T1000 (cell line): ENCODE data around the gene MCL1.
"Not testable (repeated sequence)": the region's sequence is repeated elsewhere in the genome, so short reads cannot be mapped to it uniquely, and the experiment has no call there.

Experiments
- DNase-seq: peaks from one replicate; lab custom pipeline; 2025; ENCODE audit warnings: mixed read lengths; lab: John Stamatoyannopoulos, UW

Gene MCL1

DNA sequence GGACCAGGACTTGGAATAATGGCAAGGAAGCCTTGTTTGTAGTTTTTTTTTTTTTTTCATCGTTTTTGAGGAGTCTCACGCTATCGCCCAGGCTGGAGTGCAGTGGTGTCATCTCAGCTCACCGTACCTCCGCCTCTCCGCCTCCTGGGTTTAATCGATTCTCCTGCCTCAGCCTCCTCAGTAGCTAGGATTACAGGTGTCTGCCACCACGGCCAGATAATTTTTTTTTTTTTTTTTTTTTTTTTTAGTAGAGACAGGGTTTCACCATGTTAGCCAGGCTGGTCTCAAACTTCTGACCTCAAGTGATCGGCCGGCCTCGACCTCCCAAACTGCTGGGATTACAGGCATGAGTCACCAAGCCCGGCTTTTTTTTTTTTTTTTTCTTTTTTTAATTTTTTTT, 23.0 kb upstream of the MCL1 start:
- DNase-seq = not testable (repeated sequence)

DNA sequence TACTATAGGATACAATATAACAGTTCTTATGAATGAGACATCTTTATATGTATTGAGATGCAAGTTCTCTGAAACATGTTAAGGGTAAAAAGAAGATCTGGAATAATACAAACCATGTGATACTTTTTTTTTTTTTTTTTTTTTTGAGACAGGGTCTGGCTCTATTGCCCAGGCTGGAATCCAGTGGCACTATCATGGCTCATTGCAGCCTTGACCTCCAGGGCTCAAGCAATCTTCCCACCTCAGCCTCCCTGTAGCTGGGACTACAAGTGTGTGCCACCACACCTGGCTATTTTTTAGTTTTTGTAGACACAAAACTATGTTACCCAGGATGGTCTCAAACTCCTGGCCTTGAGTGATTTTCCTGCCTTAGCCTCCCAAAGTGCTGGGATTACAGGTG, 22.1 kb upstream of the MCL1 start:
- no peak for DNase-seq

DNA sequence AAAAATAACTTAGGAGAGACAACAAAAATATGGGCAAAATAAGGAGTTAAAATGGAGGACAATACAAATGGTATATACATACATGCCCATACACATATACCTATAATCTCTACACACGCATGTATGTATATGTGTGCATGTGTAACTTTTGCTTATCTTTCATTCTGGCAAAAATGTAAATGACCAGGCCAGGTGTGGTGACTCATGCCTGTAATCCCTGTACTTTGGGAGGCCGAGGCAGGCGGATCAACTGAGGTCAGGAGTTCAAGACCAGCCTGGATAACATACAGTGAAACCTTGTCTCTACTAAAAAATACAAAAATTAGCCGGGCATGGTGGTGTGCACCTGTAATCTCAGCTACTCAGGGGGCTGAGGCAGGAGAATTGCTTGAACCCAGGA, 18.9 kb upstream of the MCL1 start:
- DNase-seq = not testable (repeated sequence)

DNA sequence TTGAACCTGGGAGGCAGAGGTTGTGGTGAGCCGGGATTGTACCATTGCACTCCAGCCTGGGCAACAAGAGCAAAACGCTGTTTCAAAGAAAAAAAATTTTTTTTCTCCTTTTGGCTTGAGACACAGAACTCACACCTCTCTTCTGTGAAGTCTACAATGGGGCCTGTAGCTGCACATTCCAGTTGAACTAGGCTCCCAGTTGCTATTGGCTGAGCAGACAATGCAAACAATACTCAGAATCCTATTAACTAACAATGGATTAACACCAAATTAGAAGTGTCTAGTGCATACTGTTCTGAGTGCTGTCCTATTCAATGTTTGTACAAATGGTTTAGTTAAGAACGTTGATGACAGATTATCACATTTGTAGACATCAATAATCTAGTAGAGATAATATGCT, 17.6 kb upstream of the MCL1 start:
- DNase-seq = no peak

DNA sequence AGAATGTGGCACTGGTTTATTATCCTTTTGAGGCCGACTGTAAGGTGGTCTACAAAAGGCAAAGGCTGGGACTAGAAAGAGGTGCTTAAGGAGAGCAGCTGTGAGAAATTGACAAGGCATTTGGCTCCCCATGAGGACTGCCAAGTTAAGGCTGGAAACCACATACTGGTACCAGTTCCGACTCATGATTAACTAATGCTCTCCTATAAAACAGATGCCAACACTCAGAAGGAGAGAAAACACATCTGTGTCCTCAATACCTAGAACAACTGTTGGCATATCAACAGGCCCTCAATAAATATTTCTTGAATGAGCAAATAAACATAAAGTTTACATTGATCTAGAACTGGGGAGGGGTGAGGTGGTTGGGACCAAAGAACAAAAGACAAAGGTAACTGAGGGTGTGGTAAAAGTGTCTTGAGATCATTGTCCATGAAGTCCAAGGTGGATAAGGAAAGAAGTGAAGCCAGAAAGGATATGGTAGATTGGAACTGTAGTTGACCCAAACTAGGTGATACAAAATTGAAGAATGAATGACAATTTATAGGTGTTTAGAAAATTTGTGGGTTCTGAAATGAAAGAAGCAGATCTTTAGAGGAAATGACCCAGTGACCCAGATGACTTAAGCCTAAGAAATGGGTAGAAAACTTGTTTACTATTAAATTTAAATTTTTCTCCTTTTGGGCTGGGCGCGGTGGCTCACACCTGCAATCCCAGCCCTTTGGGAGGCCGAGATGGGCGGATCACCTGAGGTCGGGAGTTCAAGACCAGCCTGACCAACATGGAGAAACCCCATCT, 16.9 kb upstream of the MCL1 start:
- DNase-seq = no peak

DNA sequence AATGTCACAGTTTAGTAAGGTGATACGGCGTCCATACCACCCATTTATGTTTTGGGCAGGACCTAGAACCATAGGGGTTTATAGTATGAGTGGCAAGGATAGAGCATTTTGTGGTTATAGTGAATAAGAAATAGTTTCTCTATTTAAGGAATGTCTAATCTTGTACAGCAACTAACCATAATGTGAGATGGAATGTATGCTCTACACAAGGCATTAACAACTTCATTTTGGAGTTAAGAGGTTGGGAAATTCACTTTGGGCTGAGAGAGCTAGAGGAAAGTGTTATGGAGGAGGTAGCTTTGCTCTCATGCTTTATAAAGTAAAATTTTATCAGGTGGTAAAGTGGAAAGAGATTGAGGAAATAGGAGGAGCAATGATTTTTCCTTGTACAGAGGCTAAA, 3.0 kb upstream of the MCL1 start:
- no peak for DNase-seq

DNA sequence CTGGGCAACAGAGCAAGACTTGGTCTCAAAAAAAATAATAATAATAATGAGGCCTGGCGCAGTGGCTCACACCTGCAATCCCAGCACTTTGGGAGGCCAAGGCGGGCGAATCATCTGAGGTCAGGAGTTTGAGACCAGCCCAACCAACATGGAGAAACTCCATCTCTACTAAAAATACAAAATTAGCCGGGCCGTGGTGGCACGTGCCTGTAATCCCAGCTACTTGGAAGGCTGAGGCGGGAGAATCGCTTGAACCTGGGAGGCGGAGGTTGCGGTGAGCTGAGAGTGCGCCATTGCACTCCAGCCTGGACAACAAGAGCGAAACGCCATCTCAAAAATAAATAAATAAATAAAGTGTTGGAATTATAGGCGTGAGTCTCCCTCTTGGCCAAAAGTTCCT, 2.6 kb upstream of the MCL1 start:
- DNase-seq = not testable (repeated sequence)

DNA sequence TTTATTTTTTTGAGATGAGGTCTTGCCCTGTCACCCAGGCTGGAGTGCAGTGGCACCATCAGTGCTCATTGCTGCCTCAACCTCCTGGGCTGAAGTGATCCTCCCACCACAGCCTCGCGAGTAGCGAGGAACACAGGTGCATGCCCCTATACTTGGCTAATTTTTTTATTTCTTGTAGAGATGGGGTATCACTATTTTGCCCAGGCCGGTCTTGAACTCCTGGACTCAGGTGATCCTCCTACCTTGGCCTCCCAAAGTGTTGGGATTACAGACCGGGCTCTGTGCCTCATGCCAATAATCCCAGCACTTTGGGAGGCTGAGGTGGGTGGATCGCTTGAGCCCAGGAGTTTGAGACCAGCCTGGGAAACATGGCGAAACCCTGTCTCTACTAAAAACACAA, 2.0 kb upstream of the MCL1 start:
- not testable (repeated sequence) for DNase-seq

DNA sequence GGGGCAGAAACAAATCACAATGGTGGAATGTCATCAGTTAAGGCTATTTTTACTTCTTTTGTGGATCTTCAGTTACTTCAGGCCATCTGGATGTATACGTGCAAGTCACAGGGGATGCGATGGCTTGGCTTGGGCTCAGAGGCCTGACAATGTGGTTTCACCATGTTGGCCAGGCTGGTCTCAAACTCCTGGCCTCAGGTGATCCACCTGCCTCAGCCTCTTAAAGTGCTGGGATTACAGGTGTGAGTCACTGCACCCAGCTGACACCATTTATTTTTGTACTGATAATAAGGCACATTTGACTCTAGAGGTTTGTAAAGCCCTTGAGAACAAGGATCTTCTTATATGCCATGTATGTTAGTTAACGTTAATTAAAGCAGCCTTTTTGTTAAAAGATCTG, 1.6 kb upstream of the MCL1 start:
- DNase-seq = not testable (repeated sequence)

DNA sequence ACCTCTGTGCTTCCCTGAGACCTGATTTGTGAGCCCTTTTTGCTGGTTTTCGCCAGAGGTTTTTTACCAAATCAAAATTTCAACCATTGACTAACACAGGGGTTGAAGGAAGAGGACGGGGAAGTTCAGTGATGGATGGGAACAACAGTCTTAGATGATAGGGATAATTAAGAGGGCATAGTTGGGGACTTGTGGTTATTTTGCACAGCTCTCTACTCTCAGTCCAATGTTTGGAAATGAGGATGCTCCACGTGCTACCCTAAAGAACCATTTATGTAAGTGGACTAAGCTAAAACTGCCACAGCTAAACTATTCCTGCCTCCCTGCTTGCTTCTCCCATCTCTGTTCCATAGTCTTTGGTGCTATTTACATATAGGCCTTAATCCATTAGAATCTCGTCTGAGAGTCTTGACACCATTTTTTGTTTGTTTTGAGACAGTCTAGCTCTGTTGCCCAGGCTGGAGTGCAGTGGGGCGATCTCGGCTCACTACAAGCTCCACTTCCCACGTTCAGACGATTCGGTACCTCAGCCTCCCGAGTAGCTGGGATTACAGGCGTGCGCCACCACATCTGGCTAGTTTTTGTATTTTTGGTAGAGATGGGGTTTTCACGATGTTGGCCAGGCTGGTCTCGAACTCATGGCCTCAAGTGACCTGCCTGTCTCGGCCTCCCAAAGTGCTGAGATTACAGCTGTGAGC, 684 bp upstream of the MCL1 start:
- no peak for DNase-seq

DNA sequence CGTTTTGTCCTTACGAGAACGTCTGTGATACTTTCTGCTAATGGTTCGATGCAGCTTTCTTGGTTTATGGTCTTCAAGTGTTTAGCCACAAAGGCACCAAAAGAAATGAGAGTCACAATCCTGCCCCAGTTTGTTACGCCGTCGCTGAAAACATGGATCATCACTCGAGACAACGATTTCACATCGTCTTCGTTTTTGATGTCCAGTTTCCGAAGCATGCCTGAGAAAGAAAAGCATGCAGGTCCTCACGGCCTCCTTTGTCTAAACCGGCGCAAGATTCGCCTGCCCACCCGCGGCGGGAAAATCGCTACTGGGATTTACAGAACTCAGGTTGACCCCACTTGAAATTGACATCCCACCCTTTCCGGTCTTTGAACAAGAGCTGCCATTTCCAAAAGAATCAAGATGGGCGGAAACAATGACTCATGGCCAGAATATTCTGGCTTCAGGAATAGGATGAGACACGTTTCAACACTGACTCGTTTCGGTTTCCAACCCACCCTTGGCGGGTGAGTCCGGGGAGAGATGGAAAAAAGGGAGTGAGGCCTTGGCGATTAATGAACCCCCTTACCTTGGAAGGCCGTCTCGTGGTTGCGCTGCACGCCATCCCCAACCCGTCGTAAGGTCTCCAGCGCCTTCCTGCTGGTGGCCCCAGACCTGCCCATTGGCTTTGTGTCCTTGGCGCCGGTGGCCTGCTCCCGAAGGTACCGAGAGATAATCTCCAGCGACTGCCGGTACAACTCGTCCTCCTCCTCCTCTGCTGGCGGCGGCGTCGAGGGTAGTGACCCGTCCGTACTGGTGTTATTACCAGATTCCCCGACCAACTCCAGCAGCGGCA, 919 bp downstream of the MCL1 start:
- DNase-seq = peak; percentile 68

DNA sequence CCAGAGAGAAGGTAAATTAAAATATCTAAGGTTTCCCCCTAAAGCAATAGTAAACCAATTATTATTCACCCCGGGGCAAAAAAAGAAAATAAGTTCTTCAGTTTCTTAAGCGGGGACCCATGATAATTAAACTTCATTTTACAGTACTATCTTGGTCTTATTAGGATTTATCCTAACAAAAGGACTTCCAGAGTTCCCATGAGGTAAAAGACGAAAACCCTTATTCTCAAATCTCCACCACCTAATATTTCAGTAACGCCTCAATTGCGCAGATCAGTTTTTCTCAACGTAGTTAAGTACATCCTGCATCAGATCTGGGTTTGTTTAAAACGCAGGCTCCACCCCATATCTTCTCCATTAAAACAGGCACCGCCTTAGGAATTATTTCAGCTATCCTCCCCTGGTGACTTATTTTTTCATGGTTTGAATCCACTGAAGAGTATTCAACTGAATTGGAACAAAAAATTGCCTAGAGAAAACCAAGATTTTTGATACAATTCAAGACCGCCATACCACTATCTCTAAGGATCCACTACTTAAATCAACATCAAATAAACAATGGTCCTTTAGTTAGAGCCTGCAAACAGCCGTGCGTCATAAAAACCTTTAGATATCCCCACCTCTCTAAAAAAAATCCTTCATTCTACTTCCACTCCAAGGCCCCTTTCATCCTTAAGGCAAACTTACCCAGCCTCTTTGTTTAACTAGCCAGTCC, 1.7 kb downstream of the MCL1 start:
- no peak for DNase-seq

DNA sequence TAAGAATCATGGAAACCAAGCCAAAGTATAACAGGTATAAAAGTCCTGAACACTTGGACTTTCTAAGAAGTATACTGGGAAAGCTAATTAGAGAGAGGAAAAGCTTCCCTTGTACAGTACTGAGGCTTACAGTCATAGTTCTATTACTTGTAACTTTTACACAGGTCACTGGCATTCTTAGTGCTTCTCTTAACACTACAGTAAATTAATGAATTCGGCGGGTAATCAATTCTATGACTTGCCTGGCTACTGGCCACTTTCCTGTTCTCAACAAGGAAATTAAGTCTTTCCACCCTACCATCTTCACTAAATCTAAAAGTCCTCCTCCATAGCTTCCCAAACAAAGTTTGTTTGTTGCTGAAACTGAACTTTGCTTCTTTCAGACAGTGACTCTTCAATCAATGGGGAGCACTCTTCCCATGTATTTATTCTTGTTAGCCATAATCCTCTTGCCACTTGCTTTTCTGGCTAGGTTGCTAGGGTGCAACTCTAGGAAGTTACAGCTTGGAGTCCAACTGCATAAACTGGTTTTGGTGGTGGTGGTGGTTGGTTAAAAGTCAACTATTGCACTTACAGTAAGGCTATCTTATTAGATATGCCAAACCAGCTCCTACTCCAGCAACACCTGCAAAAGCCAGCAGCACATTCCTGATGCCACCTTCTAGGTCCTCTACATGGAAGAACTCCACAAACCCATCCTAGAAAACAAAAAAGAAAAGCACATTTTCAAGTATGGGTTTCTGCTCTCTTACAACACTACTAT, 2.4 kb downstream of the MCL1 start:
- no peak for DNase-seq

DNA sequence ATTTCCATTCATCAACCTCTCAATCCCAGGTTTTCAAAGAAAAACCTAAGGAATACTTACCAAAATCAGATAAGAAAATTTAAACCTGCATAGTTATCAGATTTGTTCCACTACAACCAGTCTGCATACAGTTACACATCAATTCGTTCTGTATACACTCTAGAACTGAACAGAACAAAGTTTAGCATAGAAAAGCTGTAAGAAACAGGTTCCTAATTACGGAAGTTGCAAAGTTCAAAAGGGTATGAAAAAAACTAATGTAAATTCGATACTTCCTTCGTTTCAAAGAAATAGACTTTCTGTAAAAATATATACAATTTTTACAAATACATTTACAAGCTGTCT, 3.1 kb downstream of the MCL1 start:
- no peak for DNase-seq

DNA sequence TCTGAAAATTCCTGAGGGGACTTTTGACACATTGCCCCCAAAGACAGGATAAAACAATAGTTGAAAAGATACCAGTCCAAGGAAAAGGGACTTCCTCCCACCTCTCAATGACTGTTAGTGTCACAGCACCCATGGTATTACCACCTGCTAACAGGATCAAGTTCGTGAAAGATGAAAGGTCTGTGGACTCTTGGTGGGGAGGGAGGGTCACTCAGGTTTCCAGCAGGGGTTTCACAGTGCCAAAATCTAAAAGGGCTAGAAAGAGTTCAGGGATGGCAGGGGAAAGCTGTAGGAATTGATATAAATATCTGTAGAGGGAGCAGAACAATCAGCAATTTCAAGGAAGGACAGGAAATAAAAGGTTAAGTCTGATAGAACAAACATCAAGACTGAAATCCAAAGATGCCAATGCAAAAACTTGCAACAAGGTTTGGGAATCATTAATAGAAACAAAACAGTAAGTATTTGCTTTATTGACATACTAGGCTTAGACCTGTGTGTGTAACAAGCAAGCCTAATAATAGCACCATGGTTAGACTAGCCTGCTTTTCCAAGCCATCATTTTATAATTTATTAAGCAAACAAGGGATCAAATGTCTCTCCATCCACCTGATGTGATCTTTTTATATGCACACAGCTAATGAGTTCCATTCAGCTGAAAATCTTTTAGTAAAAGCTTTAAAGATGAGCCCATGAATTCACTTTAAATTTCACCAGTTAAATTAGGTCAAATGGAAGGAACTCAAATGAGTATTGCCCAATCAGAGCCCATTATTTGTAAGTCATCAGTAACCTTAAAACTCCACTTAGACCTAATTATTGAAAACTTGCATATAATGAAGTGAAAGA, 3.7 kb downstream of the MCL1 start:
- no peak for DNase-seq

DNA sequence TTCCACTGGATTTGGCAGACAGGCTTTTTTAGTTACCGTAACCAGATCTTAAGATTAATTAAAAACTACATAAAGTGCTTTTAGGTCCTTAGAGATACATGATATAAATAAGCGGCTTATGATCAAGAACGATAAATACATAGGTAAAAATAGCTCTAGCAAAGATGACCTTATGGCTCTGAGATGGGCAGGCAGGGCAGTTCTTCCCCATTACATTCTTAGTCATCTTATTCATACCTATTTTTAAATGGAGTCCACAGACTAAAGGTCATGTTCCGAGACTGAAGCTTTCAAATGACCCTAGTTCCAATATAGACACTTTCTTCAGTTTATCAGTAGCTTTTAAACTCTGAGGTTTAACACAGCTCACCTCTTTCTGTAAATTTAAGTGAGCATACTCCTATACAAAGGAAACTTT, 4.3 kb downstream of the MCL1 start:
- no peak for DNase-seq

DNA sequence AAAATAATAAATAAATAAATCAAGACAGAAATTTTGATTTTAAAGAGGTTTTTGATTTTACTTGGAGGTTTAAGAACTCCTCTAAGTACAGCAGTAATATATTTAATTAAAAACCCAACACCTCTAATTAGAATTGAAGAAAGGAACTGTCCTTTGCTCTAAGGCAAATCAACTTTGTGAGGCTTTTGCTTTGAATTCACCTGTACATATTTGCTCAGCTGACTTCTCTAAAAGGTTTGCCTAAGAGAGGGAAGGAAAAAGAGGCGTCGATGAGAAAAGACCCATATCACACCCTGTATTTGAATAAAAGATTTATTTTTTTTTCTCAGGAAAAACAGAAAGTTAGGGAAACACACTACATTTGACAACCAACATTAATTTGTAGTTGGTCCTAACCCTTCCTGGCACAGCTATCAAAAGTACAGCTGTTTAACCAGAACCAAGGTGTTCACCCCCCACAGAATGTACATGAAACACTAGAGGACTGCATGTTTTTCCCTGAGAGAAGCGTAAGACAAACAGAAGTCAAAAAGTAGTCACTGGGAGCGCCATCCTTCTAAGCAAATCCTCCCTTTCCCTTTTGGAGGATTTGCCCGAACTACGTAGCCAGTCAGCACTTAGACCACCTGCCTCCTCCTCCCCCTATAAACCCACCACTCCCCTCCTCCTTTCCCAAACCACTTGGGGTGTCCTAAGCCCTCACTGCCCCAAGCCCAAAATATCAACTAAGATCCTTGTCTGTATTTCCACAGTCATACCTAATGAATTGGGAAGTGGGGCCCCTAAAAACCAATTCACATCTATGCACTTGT, 4.9 kb downstream of the MCL1 start:
- no peak for DNase-seq

DNA sequence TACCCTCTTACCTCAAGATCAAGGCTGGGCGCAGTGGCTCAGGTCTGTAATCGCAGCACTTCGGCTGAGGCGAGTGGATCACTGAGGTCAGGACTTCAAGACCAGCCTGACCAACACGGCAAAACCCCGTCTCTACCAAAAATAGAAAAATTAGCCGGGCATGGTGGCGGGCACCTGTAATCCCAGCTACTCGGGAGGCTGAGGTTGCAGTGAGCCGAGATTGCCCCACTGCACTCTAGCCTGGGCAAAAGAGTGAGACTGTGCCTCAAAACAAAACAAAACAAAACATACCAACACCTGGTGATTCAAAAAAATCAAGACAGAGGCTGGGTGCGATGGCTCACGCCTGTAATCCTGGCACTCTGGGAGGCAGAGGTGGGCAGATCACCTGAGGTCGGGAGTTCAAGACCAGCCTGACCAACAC, 5.8 kb downstream of the MCL1 start:
- not testable (repeated sequence) for DNase-seq

DNA sequence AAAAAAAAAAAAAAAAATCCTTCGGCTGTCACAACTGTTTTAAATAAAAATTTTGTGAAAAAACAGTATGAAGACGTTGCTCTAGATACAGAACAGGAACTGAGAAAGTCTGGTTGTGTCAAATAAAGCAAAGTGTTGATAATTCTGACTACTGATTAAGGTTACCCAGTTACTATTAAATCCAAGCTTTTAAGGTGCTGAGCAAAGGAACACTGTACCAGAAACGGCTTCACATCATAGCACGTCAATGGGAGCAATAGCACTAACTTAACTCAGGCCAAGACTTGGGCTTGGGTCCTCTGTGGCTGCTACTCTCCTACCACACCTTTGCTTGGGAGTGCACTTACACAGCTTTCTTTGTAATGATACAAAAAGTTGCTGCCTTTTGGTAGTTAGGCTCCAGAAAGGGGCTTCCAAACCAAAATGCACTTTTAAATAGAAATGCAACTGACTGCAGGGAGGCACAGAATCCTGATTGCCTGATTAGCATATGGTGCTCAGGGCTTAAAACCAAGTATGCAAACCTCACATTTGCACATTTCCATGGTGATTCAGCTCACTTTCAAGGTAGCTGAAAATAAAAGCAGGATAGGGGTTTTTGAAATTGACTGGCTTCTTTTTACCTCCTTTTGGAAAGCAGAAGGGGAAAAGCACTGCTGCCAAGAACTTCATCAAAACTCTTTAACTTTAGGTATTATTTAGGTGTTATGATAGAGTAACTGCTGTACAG, 6.3 kb downstream of the MCL1 start:
- no peak for DNase-seq
